ENCODE data around the gene TRABD2A.

Gene TRABD2A

DNA sequence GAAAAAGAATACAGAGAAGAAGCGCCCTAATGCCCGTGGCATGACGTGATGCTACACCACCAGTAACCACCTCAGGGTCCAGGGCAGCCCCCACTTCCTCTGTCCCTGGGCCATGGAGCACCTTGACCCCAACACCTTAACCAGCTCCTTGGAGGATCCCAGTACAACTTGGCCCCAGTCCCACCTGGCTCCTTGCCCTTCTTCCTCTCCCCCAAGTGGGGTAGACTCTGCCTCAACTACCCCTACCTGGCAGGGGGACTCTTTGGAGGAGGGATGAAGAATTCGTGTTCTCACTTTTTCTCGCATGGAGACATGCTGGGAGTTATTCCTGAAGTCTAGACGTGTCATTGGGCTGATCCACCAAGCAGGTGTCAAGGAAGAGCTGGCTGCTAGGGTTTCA, 18.9 kb downstream of the TRABD2A start:
- no peak for TF ChIP-seq POLR2A (IDR thresholded peaks at IDR 0.05; ENCODE audit: low read depth, low read length)
- FAIRE-seq (no peak), DNase-seq (ENCODE audit: insufficient read length, low spot score) (no peak)

GRCh38 chr2:84861539-84861938, 19.3 kb downstream of the TRABD2A start:
- no peak for TF ChIP-seq POLR2A (IDR thresholded peaks at IDR 0.05; ENCODE audit: low read depth, low read length)
- FAIRE-seq (no peak), DNase-seq (ENCODE audit: insufficient read length, low spot score) (no peak)

- no peak for FAIRE-seq
- no peak for TF ChIP-seq POLR2A (IDR thresholded peaks at IDR 0.05; ENCODE audit: low read depth, low read length)
- no peak for DNase-seq (ENCODE audit: insufficient read length, low spot score)
Measured at GRCh38 chr2:84858937-84859336, 21.9 kb downstream of the TRABD2A start.

DNA sequence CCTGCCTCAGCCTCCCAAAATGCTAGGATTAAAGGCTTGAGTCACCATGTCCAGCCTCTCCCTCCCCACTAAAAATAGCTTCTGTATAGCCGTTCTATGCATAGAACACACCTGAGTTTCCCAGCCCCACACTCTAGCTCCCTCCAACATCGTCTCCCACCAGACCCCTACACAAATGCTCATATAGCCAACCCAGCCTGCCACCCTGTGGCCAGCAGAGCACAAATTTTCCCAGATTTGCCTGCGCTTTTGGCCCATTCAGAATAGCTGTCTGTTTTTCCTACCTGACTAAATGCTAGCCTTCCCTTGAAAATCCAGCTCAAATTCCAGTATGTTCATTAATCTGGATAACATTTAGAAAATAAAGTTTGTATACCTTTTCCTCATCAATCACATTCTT, 22.8 kb downstream of the TRABD2A start:
- FAIRE-seq (no peak), DNase-seq (ENCODE audit: insufficient read length, low spot score) (no peak)
- TF ChIP-seq POLR2A (IDR thresholded peaks at IDR 0.05; ENCODE audit: low read depth, low read length), result no peak

- no peak for TF ChIP-seq POLR2A (IDR thresholded peaks at IDR 0.05; ENCODE audit: low read depth, low read length)
- FAIRE-seq (no peak), DNase-seq (ENCODE audit: insufficient read length, low spot score) (no peak)
Measured at GRCh38 chr2:84857566-84857965, 23.3 kb downstream of the TRABD2A start.

DNA sequence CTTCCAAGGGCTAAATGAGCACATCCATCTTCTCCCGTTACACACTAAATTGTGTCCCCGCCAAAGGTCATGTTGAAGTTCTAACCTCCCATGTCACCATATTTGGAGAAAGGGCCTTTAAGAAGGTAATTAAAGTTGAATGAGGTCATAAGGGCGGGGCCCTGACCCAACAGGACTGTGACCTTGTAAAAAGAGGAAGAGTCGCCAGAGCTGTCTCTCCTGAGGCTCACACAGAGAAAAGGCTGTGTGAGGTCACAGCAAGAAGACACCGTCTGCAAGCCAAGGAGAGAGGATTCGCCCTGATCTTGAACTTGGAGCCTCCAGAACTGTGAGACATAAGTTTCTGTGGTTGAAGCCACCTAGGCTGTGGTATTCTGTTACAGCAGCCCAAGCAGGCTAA, 24.1 kb downstream of the TRABD2A start:
- DNase-seq (ENCODE audit: insufficient read length, low spot score), result no peak
- FAIRE-seq, result no peak
- TF ChIP-seq POLR2A (IDR thresholded peaks at IDR 0.05; ENCODE audit: low read depth, low read length), result no peak

GRCh38 chr2:84855731-84856130, 25.2 kb downstream of the TRABD2A start:
- DNase-seq (ENCODE audit: insufficient read length, low spot score), result no peak
- no peak for FAIRE-seq
- TF ChIP-seq POLR2A (IDR thresholded peaks at IDR 0.05; ENCODE audit: low read depth, low read length), result no peak

DNA sequence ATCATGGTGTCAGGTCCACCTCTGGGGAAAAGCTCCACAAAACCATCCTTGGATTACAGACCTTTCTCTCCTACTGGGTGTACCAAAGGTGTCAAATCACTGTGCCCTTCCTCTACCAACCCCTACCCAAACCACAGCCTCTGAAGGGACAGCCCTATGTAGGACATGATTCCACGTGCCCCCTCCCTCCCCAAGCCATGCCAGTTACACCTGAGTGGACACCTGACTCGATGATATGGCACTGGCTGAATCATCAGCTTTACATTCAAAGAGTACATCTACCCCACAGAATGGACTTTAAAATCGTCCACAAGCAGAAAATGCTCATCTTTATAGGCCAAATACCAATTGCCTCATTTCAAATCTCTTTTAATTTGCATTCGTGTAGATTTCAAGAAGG, 26.0 kb downstream of the TRABD2A start:
- no peak for FAIRE-seq
- TF ChIP-seq POLR2A (IDR thresholded peaks at IDR 0.05; ENCODE audit: low read depth, low read length), result no peak

GRCh38 chr2:84851876-84852275, 29.0 kb downstream of the TRABD2A start:
- no peak for TF ChIP-seq POLR2A (IDR thresholded peaks at IDR 0.05; ENCODE audit: low read depth, low read length)
- no peak for DNase-seq (ENCODE audit: insufficient read length, low spot score)
- no peak for FAIRE-seq

More for the DNA sequence above, 26.0 kb downstream of the TRABD2A start:
- no peak for DNase-seq (ENCODE audit: insufficient read length, low spot score)

DNA sequence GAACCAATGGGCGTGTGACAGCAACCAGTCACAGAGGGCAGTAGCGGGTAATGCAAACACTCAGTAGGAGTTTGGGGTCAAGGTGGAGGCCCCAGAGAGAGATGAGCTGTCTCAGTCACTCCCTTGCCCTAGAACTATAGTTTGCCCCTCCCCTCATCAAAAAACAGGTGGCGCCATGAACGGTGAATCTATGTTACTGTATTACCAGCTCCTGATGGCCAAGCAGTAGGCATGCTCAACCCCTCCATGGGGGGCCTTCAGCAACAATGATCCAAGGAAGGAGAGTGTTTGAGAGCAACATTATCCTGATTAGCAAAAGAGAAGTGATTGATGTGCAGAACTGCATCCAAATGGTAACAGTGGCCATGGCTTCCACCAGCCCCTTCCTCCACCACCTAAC, 30.4 kb downstream of the TRABD2A start:
- FAIRE-seq, result no peak

GRCh38 chr2:84849271-84849952, 31.5 kb downstream of the TRABD2A start:
- no peak for DNase-seq (ENCODE audit: insufficient read length, low spot score)
- FAIRE-seq, result no peak
- no peak for TF ChIP-seq POLR2A (IDR thresholded peaks at IDR 0.05; ENCODE audit: low read depth, low read length)

More for the DNA sequence above, 30.4 kb downstream of the TRABD2A start:
- no peak for TF ChIP-seq POLR2A (IDR thresholded peaks at IDR 0.05; ENCODE audit: low read depth, low read length)
- DNase-seq (ENCODE audit: insufficient read length, low spot score), result no peak

GRCh38 chr2:84847326-84848050, 33.4 kb downstream of the TRABD2A start:
- no peak for FAIRE-seq
- TF ChIP-seq POLR2A (IDR thresholded peaks at IDR 0.05; ENCODE audit: low read depth, low read length), result no peak
- no peak for DNase-seq (ENCODE audit: insufficient read length, low spot score)

GRCh38 chr2:84846741-84847142, 34.1 kb downstream of the TRABD2A start:
- no peak for FAIRE-seq
- TF ChIP-seq POLR2A (IDR thresholded peaks at IDR 0.05; ENCODE audit: low read depth, low read length), result no peak
- DNase-seq (ENCODE audit: insufficient read length, low spot score), result no peak

GRCh38 chr2:84846041-84846663, 34.7 kb downstream of the TRABD2A start:
- TF ChIP-seq POLR2A (IDR thresholded peaks at IDR 0.05; ENCODE audit: low read depth, low read length), result no peak
- FAIRE-seq (no peak), DNase-seq (ENCODE audit: insufficient read length, low spot score) (no peak)

- DNase-seq (ENCODE audit: insufficient read length, low spot score) (no peak), FAIRE-seq (no peak)
- TF ChIP-seq POLR2A (IDR thresholded peaks at IDR 0.05; ENCODE audit: low read depth, low read length), result no peak
Measured at GRCh38 chr2:84844141-84844540, 36.7 kb downstream of the TRABD2A start.

Data from H54 (cell line).